Ovary (tissue), 3 donors: ENCODE data around the gene KLHDC8A.

Experiments used
- EP300 ChIP-seq: sonication (generic); formaldehyde crosslinking; IDR thresholded peaks from one replicate; pipeline ENCODE4 v1.6.1; 2017; ENCODE audit warnings: antibody characterized with exemption
- POLR2A ChIP-seq: fragments of 450-650 bp; IDR thresholded peaks from one replicate; pipeline ENCODE4 v1.6.1; 2017; ENCODE audit warnings: antibody characterized with exemption, mild to moderate bottlenecking, moderate library complexity
- TF ChIP-seq, protein P1 (sequence below), 3 donors: fragments of 450-650 bp in 2 of 3; fragments of 200-600 bp in 1 of 3; IDR thresholded peaks; one replicate each; pipeline versions ENCODE4 v1.5.1 to v1.8.0; 2016 to 2022; ENCODE audit warnings: antibody characterized with exemption in 3 of 3, mild to moderate bottlenecking in 1 of 3
- donor health status: DM: no; HTN: no; CAD: no.

DNA sequence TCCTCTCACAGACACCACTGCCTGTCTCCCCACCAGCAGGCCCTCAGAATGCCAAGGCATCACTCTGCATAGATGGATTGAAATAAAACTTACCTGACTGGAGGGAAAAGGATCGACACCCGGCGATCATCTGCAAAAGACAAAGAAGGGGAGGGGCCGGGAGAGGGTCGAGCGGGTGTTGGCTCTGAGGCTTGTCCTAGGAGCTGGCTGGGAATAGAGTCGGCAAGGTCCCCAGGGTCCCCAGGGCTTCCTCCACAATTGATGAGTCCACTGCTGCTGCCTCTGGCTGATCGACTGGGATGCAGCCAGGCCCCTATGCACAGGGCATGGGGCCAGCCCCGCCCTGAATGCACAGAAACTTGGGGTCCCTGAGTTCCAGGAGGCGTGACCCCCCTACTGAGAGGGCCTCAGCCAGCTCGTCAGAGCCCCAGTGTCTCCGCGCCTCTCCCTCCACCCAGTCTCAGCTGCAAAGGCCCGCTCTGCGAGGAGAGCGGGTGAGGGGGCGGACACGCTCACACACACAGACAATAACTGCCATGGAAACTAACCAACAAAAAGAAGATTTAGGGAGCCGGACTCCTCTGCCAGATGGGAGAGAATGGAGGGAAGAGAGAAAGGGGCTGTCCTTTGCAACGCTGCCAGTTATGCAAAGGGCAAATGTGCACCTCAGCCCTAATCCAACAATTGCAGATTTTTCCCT lies at the start of gene KLHDC8A:
- TF ChIP-seq, protein P1, sequence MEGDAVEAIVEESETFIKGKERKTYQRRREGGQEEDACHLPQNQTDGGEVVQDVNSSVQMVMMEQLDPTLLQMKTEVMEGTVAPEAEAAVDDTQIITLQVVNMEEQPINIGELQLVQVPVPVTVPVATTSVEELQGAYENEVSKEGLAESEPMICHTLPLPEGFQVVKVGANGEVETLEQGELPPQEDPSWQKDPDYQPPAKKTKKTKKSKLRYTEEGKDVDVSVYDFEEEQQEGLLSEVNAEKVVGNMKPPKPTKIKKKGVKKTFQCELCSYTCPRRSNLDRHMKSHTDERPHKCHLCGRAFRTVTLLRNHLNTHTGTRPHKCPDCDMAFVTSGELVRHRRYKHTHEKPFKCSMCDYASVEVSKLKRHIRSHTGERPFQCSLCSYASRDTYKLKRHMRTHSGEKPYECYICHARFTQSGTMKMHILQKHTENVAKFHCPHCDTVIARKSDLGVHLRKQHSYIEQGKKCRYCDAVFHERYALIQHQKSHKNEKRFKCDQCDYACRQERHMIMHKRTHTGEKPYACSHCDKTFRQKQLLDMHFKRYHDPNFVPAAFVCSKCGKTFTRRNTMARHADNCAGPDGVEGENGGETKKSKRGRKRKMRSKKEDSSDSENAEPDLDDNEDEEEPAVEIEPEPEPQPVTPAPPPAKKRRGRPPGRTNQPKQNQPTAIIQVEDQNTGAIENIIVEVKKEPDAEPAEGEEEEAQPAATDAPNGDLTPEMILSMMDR (IDR thresholded peaks at IDR 0.05): no peak
- TF ChIP-seq POLR2A: peak; percentile 50
- TF ChIP-seq EP300: no peak
